Tibial nerve (tissue), 4 donors: ENCODE results near the gene RAB5B.
A peak's percentile ranks its signal among the peaks of the same experiment; 100 is the strongest.

Experiments used
- EP300 ChIP-seq, 2 donors: sonication (generic); formaldehyde crosslinking; IDR thresholded peaks; one replicate each; pipeline ENCODE4 v1.6.1; 2017; ENCODE audit warnings: antibody characterized with exemption in 2 of 2, mild to moderate bottlenecking in 1 of 2
- TF ChIP-seq, protein P1 (sequence below), 5 experiments: fragments of 200-600 bp in 3 of 5; fragments of 450-650 bp in 2 of 5; sonication (generic) in 3 of 5; IDR thresholded peaks; one replicate each; pipeline ENCODE4 v1.5.1; 2016 to 2019; ENCODE audit warnings: antibody characterized with exemption in 5 of 5, mild to moderate bottlenecking in 3 of 5, moderate library complexity in 2 of 5

DNA sequence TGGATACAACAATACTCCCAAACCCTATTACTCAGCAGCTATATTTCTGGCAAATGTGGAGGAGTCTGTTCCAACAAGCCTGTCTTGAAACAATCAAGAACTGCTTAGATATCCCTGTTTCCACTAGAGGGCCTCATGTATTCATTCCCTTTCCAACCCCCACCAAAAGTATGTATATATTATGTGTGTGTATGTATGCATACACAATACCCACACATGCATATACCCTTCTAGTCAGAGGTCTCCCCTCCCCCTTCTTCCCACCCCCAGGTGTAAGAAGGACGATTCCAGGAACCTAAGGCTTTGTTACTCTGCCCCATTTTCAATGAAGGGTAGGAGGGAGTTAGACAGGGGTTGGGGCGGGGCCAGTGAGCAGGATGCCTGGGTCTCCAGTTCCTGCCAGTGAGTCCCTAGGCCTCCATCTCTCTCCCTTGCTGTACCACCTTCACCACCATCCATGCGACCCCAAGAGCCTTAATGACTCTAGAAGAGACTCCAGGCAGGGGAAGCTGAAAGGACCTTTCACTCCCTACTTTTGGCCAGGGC, 43.0 kb upstream of the RAB5B start, which contains the start of gene DGKA:
- TF ChIP-seq, protein P1, sequence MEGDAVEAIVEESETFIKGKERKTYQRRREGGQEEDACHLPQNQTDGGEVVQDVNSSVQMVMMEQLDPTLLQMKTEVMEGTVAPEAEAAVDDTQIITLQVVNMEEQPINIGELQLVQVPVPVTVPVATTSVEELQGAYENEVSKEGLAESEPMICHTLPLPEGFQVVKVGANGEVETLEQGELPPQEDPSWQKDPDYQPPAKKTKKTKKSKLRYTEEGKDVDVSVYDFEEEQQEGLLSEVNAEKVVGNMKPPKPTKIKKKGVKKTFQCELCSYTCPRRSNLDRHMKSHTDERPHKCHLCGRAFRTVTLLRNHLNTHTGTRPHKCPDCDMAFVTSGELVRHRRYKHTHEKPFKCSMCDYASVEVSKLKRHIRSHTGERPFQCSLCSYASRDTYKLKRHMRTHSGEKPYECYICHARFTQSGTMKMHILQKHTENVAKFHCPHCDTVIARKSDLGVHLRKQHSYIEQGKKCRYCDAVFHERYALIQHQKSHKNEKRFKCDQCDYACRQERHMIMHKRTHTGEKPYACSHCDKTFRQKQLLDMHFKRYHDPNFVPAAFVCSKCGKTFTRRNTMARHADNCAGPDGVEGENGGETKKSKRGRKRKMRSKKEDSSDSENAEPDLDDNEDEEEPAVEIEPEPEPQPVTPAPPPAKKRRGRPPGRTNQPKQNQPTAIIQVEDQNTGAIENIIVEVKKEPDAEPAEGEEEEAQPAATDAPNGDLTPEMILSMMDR (IDR thresholded peaks at IDR 0.05) = peak; percentile 26 to 67 (median 52)
- TF ChIP-seq EP300 (IDR thresholded peaks at IDR 0.05) = no peak
